Activated naive CD4-positive, alpha-beta T cell treated with anti-CD3 and anti-CD28 coated beads for 36 hours (primary cell): ENCODE measurements around the gene LETM1. TPM values are rescaled to one million over a fixed set of nuclear protein-coding genes. Genes with fewer than 3 reads are reported as not detected.
A peak's percentile ranks its signal among the peaks of the same experiment; 100 is the strongest.

Experiments used
- CTCF ChIA-PET: fragments of 350-600 bp; sonication (Branson Sonifier 250); formaldehyde crosslinking; loops from one replicate; lab custom pipeline; 2021; ENCODE audit warnings: antibody characterized with exemption; lab: Charles Lee
- DNase-seq: peaks from one replicate; pipeline ENCODE4 v3.0.0-alpha.2; 2020
- H3K27ac Mint-ChIP-seq: one replicate; pipeline ENCODE4 v1.8.0; 2021; ENCODE audit warnings: mild to moderate bottlenecking, mixed read lengths
- H3K27me3 Mint-ChIP-seq: one replicate; pipeline ENCODE4 v1.8.0; 2021; ENCODE audit warnings: low read depth, mixed read lengths
- H3K36me3 Mint-ChIP-seq: one replicate; pipeline ENCODE4 v1.8.0; 2021; ENCODE audit warnings: low read depth, mixed read lengths
- H3K4me1 Mint-ChIP-seq: one replicate; pipeline ENCODE4 v1.8.0; 2021; ENCODE audit warnings: low read depth, mixed read lengths
- H3K4me3 Mint-ChIP-seq: one replicate; pipeline ENCODE4 v1.8.0; 2021; ENCODE audit warnings: mild to moderate bottlenecking, moderate library complexity, mixed read lengths
- H3K9me3 Mint-ChIP-seq: one replicate; pipeline ENCODE4 v1.8.0; 2021; ENCODE audit warnings: mixed read lengths
- intact Hi-C: fragments of 100-400 bp; cut with micrococcal nuclease; formaldehyde crosslinking; loops from one replicate; pipeline ENCODE4 v1.15.1; 2023
- total RNA-seq, 2 experiments: library from RNA; stranded (reverse); gene quantifications; one replicate each; pipeline ENCODE4 v1.2.3, GENCODE V29; 2021

Gene LETM1
- total RNA-seq, 2 experiments from 2014 or later: 36.3 to 40.5 TPM

- no peaks in the 10 kb centered on the region for H3K27me3 Mint-ChIP-seq
- CTCF ChIA-PET: no interaction called here
- H3K9me3 Mint-ChIP-seq: no peaks in the 10 kb centered on the region
- H3K4me1 Mint-ChIP-seq: peaks cover 35% of the 10 kb centered on the region
- DNase-seq: no peak
- H3K36me3 Mint-ChIP-seq: peaks cover 15% of the 10 kb centered on the region
- intact Hi-C loops: loop anchor here (2.0 to 10.0 kb wide), 7 partner anchors 159 to 1093 kb away; partner anchors contain the start of genes GRK4, HAUS3, NOP14 and POLN
- H3K27ac Mint-ChIP-seq: no peak overlapping the region
- H3K4me3 Mint-ChIP-seq: peak overlapping the region; percentile 43
Measured at GRCh38 chr4:1871471-1872021, 15.6 kb upstream of the LETM1 start.

GRCh38 chr4:1870578-1871443 lies 14.9 kb upstream of the LETM1 start, which contains the start of gene NSD2:
NSD2 (plus strand) TSS chr4:1871393; CDS start chr4:1900655, 29,262 bp downstream.
- H3K27me3 Mint-ChIP-seq: no peaks in the 10 kb centered on the region
- H3K4me1 Mint-ChIP-seq: peaks cover 35% of the 10 kb centered on the region
- peak within 1 kb of the TSS; percentile 92 for H3K4me3 Mint-ChIP-seq
- no peaks in the 10 kb centered on the region for H3K9me3 Mint-ChIP-seq
- DNase-seq: peak; percentile 90
- H3K36me3 Mint-ChIP-seq: peaks cover 15% of the 10 kb centered on the region
- intact Hi-C loops: loop anchor here (1.0 to 10.0 kb wide), 9 partner anchors 15 to 1094 kb away; partner anchors contain the start of genes GRK4, HAUS3, LETM1 and NELFA
- H3K27ac Mint-ChIP-seq: peak within 1 kb of the TSS; percentile 96
- CTCF ChIA-PET: no interaction called here

DNA sequence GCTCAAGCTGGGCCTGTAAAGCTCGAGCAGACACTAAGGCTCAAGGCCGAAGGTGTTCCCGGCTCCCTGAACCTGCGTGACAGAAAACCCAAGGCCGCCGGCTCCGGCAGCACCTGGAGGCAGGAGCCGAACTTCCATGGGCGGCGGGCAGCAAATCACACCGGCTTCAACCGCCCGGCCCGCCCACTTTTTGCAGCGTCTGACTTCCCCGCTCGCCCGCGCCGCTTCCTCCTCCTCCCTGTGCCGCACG lies 14.3 kb upstream of the LETM1 start:
- peaks cover 15% of the 10 kb centered on the region for H3K36me3 Mint-ChIP-seq
- H3K4me3 Mint-ChIP-seq: peak overlapping the region; percentile 82
- DNase-seq: peak; percentile 92
- intact Hi-C loops: loop anchor here (1.0 to 10.0 kb wide), 9 partner anchors 14 to 1095 kb away; partner anchors contain the start of genes GRK4, HAUS3, LETM1 and NELFA
- no peaks in the 10 kb centered on the region for H3K9me3 Mint-ChIP-seq
- no peaks in the 10 kb centered on the region for H3K27me3 Mint-ChIP-seq
- H3K4me1 Mint-ChIP-seq: peaks cover 34% of the 10 kb centered on the region
- CTCF ChIA-PET: no interaction called here
- peak overlapping the region; percentile 91 for H3K27ac Mint-ChIP-seq

DNA sequence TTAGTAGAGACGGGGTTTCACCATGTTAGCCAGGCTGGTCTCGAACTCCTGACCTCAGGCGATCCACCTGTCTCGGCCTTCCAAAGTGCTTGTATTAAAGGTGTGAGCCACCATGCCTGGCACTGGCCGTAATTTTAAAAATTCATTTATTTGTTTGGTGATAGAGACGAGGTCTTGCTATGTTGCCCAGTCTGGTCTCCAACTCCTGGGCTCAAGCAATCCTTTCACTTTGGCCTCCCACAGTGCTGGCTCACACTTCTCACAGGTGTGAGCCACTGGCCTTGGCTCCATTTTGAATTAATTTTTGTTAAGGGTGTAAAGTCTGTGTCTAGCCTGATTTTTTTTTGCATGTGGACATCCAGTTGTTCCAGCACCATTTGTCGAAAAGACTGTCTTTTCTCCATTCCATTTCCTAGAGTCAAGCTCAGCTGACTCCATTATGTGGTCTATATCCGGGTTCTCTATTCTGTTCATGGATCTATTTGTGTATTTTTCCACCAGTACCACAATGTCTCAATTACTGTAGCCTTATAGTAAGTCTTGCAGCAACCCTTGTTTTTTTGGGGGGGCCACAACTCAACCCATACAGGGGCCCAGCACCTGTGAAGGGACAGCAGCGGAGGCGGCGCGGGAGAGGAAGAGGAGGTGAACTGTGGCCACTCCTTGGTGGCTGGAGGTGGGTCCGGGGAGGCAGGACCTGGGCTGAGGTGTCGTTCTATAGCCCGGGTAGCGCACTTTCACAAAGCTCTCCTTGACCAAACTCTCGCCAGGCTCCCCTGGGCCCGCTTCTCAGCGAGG lies 13.8 kb upstream of the LETM1 start:
- no peaks in the 10 kb centered on the region for H3K9me3 Mint-ChIP-seq
- CTCF ChIA-PET: no interaction called here
- H3K27ac Mint-ChIP-seq: peak overlapping the region; percentile 91
- H3K4me1 Mint-ChIP-seq: peaks cover 31% of the 10 kb centered on the region
- H3K36me3 Mint-ChIP-seq: peaks cover 15% of the 10 kb centered on the region
- peak; percentile 21 for DNase-seq
- H3K27me3 Mint-ChIP-seq: no peaks in the 10 kb centered on the region
- H3K4me3 Mint-ChIP-seq: peak overlapping the region; percentile 82
- intact Hi-C loops: loop anchor here (1.0 to 10.0 kb wide), 9 partner anchors 13 to 1095 kb away; partner anchors contain the start of genes GRK4, HAUS3, LETM1 and NELFA

DNA sequence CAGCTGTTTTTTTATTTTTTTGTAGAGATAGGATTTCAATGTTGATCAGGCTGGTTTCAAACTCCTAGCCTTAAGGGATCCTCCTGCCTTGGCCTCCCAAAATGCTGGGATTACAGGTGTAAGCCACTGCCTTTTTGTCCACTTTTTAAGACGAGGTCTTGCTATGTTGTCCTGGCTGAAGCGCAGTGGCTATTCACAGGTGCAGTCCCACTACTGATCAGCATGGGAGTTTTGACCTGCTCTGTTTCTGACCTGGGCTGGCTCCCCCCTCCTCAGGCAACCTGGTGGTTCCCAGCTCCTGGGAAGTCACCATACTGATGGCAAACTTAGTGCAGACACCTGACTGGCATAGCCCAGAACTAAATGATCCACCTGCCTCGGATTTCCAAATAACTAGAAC lies 13.0 kb upstream of the LETM1 start:
- Mint-ChIP-seq H3K4me1 (peaks cover 23% of the 10 kb centered on the region), H3K27ac (no peak overlapping the region), H3K27me3 (no peaks in the 10 kb centered on the region), H3K9me3 (no peaks in the 10 kb centered on the region), H3K4me3 (no peak overlapping the region), H3K36me3 (peaks cover 7% of the 10 kb centered on the region)
- intact Hi-C loops: no loop called here
- no peak for DNase-seq
- CTCF ChIA-PET: no interaction called here

DNA sequence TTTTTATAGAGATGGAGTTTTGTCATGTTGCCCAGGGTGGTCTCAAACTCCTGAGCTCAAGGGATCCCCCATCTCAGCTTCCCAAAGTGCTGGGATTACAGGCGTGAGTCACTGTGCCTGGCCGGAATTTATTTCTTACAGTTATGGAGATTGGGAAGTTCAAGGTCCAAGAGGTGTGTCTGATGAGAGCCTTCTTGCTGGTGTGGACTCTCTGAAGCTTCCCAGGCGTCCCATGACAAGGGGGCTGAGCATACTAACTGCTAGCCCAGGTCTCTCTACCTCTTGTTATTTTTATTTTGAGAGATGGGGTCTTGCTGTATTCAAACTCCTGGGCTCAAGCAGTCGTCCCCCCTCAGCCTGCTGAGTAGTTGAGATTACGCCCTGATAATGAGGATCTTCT lies 12.3 kb upstream of the LETM1 start:
- Mint-ChIP-seq H3K27me3 (no peaks in the 10 kb centered on the region), H3K4me3 (no peak overlapping the region), H3K9me3 (no peaks in the 10 kb centered on the region), H3K36me3 (peaks cover 6% of the 10 kb centered on the region), H3K27ac (no peak overlapping the region), H3K4me1 (peaks cover 19% of the 10 kb centered on the region)
- CTCF ChIA-PET: no interaction called here
- intact Hi-C loops: no loop called here
- DNase-seq: no peak

DNA sequence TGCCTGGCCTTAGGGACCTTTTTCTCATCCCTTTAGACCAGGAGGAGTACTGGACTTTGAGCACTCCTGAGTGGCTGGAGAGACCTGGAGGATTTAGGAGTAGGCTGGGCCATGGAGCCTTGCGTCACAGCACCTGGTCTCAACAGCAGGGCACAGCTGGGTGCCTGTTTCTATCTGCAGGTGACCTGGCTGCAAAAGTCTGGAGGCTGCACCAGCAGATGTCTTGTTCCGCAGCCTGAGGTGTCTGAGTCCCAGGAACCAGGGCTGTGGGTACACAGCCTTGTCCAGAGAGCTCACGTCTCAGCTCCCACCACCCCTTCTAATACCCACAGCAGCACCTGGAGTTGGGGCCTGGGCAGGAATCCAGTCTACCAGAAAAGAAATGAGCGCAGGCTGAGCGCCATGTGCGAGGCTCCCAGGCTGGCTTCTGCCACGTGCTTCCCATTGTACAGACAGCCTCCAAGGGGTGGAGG lies 10.3 kb upstream of the LETM1 start:
- Mint-ChIP-seq H3K4me1 (peaks cover 29% of the 10 kb centered on the region), H3K27me3 (no peaks in the 10 kb centered on the region), H3K27ac (no peak overlapping the region), H3K4me3 (no peak overlapping the region), H3K9me3 (no peaks in the 10 kb centered on the region), H3K36me3 (peaks cover 3% of the 10 kb centered on the region)
- intact Hi-C loops: no loop called here
- CTCF ChIA-PET: interaction anchor here (0.5 kb wide), 1 partner anchor 33 kb away, joined by 3 read pairs; no protein-coding TSS in a partner anchor
- no peak for DNase-seq

DNA sequence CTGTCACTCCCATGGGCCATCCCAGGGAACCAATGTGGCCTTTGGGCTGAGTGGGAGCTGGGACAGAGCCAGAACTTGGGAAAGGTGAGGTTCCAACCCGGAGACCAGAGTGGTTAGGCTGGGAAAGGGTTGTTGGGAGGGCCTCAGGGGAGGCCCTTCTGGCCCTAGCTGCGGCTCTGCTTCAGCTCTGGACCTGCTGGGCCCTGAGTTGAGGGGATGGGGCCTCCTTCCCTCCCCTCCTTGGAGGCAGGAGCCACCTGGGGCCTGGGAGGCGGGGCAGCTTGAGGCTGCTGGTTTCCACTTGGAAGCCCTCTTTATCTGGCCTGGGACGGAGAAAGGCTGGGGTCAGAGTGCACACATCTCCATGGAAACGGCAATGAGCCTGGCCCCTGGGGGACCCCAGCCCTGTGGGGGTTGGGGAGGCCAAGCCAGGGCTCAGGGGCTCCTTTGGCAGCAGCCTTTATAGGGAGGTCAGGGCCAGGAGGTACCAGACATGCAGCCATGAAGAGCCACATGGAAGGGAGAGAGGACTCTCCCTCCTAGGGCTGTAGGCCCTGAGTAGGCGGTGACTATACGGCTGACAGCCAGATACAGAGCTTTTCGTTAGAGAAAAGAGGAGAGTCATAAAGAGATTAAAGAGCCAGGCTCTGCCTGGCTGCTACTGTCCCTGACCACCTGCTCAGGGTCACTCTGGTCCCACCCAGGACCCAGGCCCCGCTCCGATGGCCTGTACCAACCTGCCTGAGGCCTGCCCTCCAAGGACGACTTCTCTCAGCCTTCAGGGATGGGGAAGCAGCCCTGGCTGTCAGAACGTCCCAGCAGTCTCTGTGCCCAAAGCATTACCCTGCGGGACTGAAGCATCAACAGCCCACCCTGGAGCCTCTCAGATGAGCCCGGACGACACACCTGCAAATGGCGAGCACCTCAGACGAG lies 8.4 kb upstream of the LETM1 start:
- Mint-ChIP-seq H3K4me3 (no peak overlapping the region), H3K27ac (no peak overlapping the region), H3K27me3 (no peaks in the 10 kb centered on the region), H3K36me3 (no peaks in the 10 kb centered on the region), H3K9me3 (no peaks in the 10 kb centered on the region), H3K4me1 (peaks cover 25% of the 10 kb centered on the region)
- no peak for DNase-seq
- intact Hi-C loops: no loop called here
- CTCF ChIA-PET: interaction anchor here (0.8 kb wide), 1 partner anchor 46 kb away, joined by 3 read pairs; no protein-coding TSS in a partner anchor

GRCh38 chr4:1863297-1864033 lies 7.5 kb upstream of the LETM1 start:
- no peak for DNase-seq
- no peaks in the 10 kb centered on the region for H3K36me3 Mint-ChIP-seq
- CTCF ChIA-PET: interaction anchor here (0.8 kb wide), 1 partner anchor 47 kb away, joined by 3 read pairs; no protein-coding TSS in a partner anchor
- no peaks in the 10 kb centered on the region for H3K9me3 Mint-ChIP-seq
- H3K27ac Mint-ChIP-seq: no peak overlapping the region
- H3K27me3 Mint-ChIP-seq: no peaks in the 10 kb centered on the region
- intact Hi-C loops: no loop called here
- peaks cover 23% of the 10 kb centered on the region for H3K4me1 Mint-ChIP-seq
- H3K4me3 Mint-ChIP-seq: no peak overlapping the region

DNA sequence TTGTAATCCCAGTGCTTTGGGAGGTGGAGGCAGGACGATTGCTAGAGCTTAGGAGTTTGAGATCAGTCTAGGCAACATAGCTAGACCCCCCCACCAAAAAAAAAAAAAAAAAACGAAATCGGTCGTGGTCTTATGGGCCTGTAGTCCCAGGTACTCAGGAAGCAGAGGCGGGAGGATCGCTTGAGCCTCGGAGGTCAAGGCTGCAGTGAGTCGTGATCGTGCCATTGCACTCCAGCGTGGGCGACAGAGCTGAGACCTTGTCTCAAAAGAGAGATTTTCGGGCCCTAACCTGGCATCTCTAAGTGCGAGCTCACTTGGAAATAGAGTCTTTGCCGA lies 7.0 kb upstream of the LETM1 start:
- no peak overlapping the region for H3K4me3 Mint-ChIP-seq
- H3K27me3 Mint-ChIP-seq: no peaks in the 10 kb centered on the region
- peaks cover 23% of the 10 kb centered on the region for H3K4me1 Mint-ChIP-seq
- intact Hi-C loops: no loop called here
- H3K27ac Mint-ChIP-seq: no peak overlapping the region
- CTCF ChIA-PET: no interaction called here
- no peaks in the 10 kb centered on the region for H3K36me3 Mint-ChIP-seq
- no peak for DNase-seq
- no peaks in the 10 kb centered on the region for H3K9me3 Mint-ChIP-seq
